GM12865 (cell line): ENCODE results near the gene IFITM5.
"Not testable (repeated sequence)": the region's sequence is repeated elsewhere in the genome, so short reads cannot be mapped to it uniquely, and the experiment has no call there.

Experiments used
- DNase-seq: peaks from one replicate; pipeline ENCODE4 v3.0.0; 2010; ENCODE audit warnings: low read depth
- H3K4me3 ChIP-seq: 2 replicates; pipeline ENCODE4 v1.5.1; 2011; ENCODE audit warnings: mild to moderate bottlenecking, low read depth, low read length, control low read depth
- CTCF ChIP-seq: IDR thresholded peaks from 2 replicates; pipeline ENCODE4 v1.5.1; 2011; ENCODE audit warnings: low read length, control low read depth, low read depth, inconsistent platforms; ENCODE audit not compliant: insufficient read depth; ENCODE audit errors: missing control alignments

IFITM5 gene

GRCh38 chr11:331358-332060, 32.2 kb upstream of the IFITM5 start:
- DNase-seq: no peak
- no peak for TF ChIP-seq CTCF
- H3K4me3 ChIP-seq: no peak overlapping the region

GRCh38 chr11:330694-331357, 31.5 kb upstream of the IFITM5 start:
- no peak overlapping the region for H3K4me3 ChIP-seq
- DNase-seq: peak; percentile 78
- TF ChIP-seq CTCF: no peak

- no peak for TF ChIP-seq CTCF
- DNase-seq: no peak
- no peak overlapping the region for H3K4me3 ChIP-seq
Observed at GRCh38 chr11:330307-330693, 31.0 kb upstream of the IFITM5 start.

- DNase-seq: no peak
- H3K4me3 ChIP-seq: no peak overlapping the region
- no peak for TF ChIP-seq CTCF
Observed at GRCh38 chr11:329886-330253, 30.5 kb upstream of the IFITM5 start.

GRCh38 chr11:328516-329100, 29.3 kb upstream of the IFITM5 start:
- H3K4me3 ChIP-seq, DNase-seq: not testable (repeated sequence)

- TF ChIP-seq CTCF: no peak
- no peak for DNase-seq
- no peak overlapping the region for H3K4me3 ChIP-seq
Observed at GRCh38 chr11:328012-328411, 28.7 kb upstream of the IFITM5 start.

- no peak overlapping the region; the same call in 1 of the 2 replicates for H3K4me3 ChIP-seq
- no peak for DNase-seq
Observed at GRCh38 chr11:327581-327923, 28.2 kb upstream of the IFITM5 start.

More at GRCh38 chr11:327581-327923, 28.2 kb upstream of the IFITM5 start:
- TF ChIP-seq CTCF: no peak
